IPS-18c (cell line): ENCODE results near the gene MACROD2.

Experiments
- H3K4me3 ChIP-seq: 2 replicates; pipeline ENCODE4 v1.7.0; 2013; ENCODE audit warnings: low read depth, mild to moderate bottlenecking, low read length, moderate library complexity; ENCODE audit not compliant: insufficient read depth
- H3K9me3 ChIP-seq: one replicate; pipeline ENCODE4 v1.6.1; 2013; ENCODE audit warnings: mild to moderate bottlenecking, low read length, moderate library complexity; ENCODE audit not compliant: control insufficient read depth, insufficient read depth

Gene MACROD2

GRCh38 chr20:14892782-14893181 lies 897.5 kb downstream of the MACROD2 start:
- Histone ChIP-seq H3K4me3 (no peak overlapping the region), H3K9me3 (no peaks in the 10 kb centered on the region)

- Histone ChIP-seq H3K9me3 (no peaks in the 10 kb centered on the region), H3K4me3 (no peak overlapping the region)
Measured at GRCh38 chr20:14896569-14896968, 901.3 kb downstream of the MACROD2 start.

- no peak overlapping the region for H3K4me3 ChIP-seq
- no peaks in the 10 kb centered on the region for H3K9me3 ChIP-seq
Measured at GRCh38 chr20:14897608-14898007, 902.3 kb downstream of the MACROD2 start.

- no peaks in the 10 kb centered on the region for H3K9me3 ChIP-seq
- no peak overlapping the region for H3K4me3 ChIP-seq
Measured at GRCh38 chr20:14902432-14903089, 907.2 kb downstream of the MACROD2 start.

- no peaks in the 10 kb centered on the region for H3K9me3 ChIP-seq
- H3K4me3 ChIP-seq, result no peak overlapping the region
Measured at GRCh38 chr20:14906908-14907434, 911.7 kb downstream of the MACROD2 start.

GRCh38 chr20:14910126-14910525 lies 914.8 kb downstream of the MACROD2 start:
- Histone ChIP-seq H3K9me3 (no peaks in the 10 kb centered on the region), H3K4me3 (no peak overlapping the region)

GRCh38 chr20:14913896-14914620 lies 918.7 kb downstream of the MACROD2 start:
- H3K9me3 ChIP-seq, result no peaks in the 10 kb centered on the region
- H3K4me3 ChIP-seq, result no peak overlapping the region

- H3K4me3 ChIP-seq, result no peak overlapping the region
- no peaks in the 10 kb centered on the region for H3K9me3 ChIP-seq
Measured at GRCh38 chr20:14914633-14915032, 919.3 kb downstream of the MACROD2 start.

GRCh38 chr20:14915356-14915755 lies 920.0 kb downstream of the MACROD2 start:
- no peaks in the 10 kb centered on the region for H3K9me3 ChIP-seq
- H3K4me3 ChIP-seq, result no peak overlapping the region

GRCh38 chr20:14916360-14916920 lies 921.1 kb downstream of the MACROD2 start:
- H3K9me3 ChIP-seq, result no peaks in the 10 kb centered on the region
- no peak overlapping the region for H3K4me3 ChIP-seq

GRCh38 chr20:14918281-14918680 lies 923.0 kb downstream of the MACROD2 start:
- H3K4me3 ChIP-seq, result no peak overlapping the region
- no peaks in the 10 kb centered on the region for H3K9me3 ChIP-seq

- no peaks in the 10 kb centered on the region for H3K9me3 ChIP-seq
- H3K4me3 ChIP-seq, result no peak overlapping the region
Measured at GRCh38 chr20:14918976-14919375, 923.7 kb downstream of the MACROD2 start.

GRCh38 chr20:14919501-14920081 lies 924.3 kb downstream of the MACROD2 start:
- H3K9me3 ChIP-seq, result no peaks in the 10 kb centered on the region
- no peak overlapping the region for H3K4me3 ChIP-seq

GRCh38 chr20:14921513-14921912 lies 926.2 kb downstream of the MACROD2 start:
- Histone ChIP-seq H3K4me3 (no peak overlapping the region), H3K9me3 (no peaks in the 10 kb centered on the region)

GRCh38 chr20:14922503-14923267 lies 927.4 kb downstream of the MACROD2 start:
- no peak overlapping the region for H3K4me3 ChIP-seq
- H3K9me3 ChIP-seq, result no peaks in the 10 kb centered on the region

- no peak overlapping the region for H3K4me3 ChIP-seq
- H3K9me3 ChIP-seq, result no peaks in the 10 kb centered on the region
Measured at GRCh38 chr20:14924433-14924832, 929.1 kb downstream of the MACROD2 start.

GRCh38 chr20:14925300-14925699 lies 930.0 kb downstream of the MACROD2 start:
- Histone ChIP-seq H3K9me3 (no peaks in the 10 kb centered on the region), H3K4me3 (no peak overlapping the region)
